Measurements from ENCODE around the gene HOOK2. TPM values are rescaled to one million over a fixed set of nuclear protein-coding genes. Genes with fewer than 3 reads are reported as not detected.

The HOOK2 gene
- polyA plus RNA-seq, 10 donors, result 15.9 to 42.5 (median 22.4) TPM

DNA sequence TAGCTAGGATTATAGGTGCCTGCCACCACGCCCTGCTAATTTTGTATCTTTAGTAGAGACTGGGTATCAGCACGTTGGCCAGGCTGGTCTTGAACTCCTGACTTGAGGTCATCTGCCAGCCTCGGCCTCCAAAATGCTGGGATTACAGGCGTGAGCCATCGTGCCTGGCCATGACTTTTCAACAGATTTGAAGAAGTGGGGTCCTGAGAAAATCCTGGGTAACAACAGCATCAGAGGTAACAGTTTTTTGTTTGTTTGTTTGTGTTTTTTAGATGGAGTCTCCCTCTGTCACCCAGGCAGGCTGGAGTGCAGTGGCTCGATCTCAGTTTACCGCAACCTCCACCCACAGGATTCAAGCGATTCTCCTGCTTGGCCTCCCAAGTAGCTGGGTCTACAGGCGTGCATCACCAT is 19.6 kb upstream of the HOOK2 start:
- no peak for DNase-seq

DNA sequence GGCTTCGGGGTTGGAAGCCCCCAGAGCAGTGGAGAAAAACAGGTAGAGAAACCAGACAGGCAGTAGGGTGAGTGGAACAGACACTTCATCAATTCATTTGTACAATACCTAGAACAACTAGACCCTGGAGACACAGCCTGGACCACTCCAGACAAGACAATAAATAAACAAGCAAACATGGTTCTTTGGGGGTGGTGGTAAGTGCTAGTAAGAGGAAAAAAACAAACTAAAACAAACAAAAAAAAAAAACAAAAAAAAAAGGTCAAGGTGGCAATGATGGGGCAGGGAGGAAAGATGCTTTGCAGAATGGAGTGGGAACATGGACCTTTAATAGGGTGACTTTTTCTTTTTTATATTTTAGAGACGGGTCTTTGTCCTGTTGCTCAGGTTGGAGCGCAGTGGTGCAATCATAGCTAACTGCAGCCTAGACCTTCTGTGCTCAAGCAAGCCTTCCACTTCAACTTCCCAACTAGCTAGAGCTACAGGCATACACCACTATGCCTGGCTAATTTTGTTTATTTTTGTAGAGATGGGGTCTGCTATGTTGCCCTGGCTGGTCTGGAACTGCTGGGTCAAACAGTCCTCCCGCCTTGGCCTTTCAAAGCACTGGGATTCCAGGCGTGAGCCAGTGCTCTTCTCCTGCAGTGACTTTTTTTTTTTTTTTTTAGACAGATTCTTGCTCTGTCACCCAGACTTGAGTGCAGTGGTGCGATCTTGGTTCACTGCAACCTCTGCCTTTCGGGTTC is 19.0 kb upstream of the HOOK2 start:
- peak in 1 of 3 donors; percentile 34 for DNase-seq

DNA sequence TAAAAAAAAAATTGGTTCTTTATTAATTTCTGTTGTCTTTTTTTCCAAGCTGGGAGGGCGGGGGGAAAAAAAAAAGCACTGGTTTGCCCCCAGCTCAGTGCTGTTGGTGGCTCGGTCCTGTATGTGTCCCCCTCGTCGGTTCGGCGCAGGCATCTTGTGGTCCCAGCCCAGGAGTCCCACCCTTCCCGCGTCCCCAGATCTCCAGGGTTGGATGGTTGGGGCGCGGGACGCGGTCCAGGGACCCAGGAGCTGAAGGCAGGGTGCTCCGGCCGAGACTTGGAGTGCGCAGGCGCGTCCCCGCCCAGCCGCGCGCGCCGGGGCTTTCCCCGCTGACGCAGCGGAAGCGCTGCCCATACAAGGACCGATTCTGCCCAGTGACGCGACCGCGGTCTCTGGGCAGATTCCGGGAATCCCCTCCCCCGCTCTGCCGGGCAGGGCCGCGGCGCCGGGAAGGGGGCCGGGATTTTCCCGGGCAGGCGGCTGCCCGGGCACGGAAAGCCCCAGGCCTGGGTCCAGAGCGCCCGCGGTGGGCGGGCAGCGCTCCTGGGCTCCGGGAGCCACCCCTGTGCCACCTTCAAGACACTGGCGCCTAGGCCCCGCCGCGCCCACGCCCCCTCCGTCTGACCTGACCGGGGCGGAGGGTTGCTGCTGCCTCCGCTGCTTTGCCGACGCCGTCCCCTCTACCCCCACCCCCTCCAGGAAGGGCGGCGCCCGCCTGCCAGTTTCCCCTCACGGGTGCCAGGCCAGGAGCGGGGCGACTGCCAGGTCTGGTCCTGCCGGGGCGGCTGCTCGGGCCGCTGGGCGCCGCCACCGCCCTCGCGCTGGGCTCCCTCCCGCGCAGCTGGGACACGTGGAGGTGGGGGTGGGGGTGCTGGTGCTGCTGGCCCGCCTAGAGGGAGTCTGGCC is 18.2 kb upstream of the HOOK2 start:
- DNase-seq, result peak; percentile 95 to 98 (median 98)

DNA sequence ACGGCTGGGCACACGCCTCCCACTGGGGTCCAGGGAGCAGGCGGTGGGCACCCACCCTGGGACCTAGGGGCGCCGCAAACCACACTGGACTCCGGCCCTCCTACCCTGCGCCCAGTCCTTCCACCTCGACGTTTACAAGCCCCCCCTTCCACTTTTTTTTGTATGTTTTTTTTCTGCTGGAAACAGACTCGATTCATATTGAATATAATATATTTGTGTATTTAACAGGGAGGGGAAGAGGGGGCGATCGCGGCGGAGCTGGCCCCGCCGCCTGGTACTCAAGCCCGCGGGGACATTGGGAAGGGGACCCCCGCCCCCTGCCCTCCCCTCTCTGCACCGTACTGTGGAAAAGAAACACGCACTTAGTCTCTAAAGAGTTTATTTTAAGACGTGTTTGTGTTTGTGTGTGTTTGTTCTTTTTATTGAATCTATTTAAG is 17.5 kb upstream of the HOOK2 start:
- no peak for DNase-seq

DNA sequence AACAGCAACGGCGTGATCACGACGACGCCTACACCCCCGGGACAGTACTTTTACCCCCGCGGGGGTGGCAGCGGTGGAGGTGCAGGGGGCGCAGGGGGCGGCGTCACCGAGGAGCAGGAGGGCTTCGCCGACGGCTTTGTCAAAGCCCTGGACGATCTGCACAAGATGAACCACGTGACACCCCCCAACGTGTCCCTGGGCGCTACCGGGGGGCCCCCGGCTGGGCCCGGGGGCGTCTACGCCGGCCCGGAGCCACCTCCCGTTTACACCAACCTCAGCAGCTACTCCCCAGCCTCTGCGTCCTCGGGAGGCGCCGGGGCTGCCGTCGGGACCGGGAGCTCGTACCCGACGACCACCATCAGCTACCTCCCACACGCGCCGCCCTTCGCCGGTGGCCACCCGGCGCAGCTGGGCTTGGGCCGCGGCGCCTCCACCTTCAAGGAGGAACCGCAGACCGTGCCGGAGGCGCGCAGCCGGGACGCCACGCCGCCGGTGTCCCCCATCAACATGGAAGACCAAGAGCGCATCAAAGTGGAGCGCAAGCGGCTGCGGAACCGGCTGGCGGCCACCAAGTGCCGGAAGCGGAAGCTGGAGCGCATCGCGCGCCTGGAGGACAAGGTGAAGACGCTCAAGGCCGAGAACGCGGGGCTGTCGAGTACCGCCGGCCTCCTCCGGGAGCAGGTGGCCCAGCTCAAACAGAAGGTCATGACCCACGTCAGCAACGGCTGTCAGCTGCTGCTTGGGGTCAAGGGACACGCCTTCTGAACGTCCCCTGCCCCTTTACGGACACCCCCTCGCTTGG is 16.9 kb upstream of the HOOK2 start:
- peak in 1 of 3 donors; percentile 89 for DNase-seq

DNA sequence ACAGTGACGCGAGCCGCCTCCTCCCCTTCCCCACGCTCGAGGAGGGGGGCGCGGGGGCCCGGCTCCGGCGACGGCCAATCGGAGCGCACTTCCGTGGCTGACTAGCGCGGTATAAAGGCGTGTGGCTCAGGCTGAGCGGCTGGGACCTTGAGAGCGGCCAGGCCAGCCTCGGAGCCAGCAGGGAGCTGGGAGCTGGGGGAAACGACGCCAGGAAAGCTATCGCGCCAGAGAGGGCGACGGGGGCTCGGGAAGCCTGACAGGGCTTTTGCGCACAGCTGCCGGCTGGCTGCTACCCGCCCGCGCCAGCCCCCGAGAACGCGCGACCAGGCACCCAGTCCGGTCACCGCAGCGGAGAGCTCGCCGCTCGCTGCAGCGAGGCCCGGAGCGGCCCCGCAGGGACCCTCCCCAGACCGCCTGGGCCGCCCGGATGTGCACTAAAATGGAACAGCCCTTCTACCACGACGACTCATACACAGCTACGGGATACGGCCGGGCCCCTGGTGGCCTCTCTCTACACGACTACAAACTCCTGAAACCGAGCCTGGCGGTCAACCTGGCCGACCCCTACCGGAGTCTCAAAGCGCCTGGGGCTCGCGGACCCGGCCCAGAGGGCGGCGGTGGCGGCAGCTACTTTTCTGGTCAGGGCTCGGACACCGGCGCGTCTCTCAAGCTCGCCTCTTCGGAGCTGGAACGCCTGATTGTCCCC is 16.1 kb upstream of the HOOK2 start, which contains the start of gene JUNB:
Gene JUNB (plus strand): TSS at position 142 of the 706 bp plus-strand sequence. CDS start 286 bp downstream, at position 428.
- peak; percentile 96 to 98 (median 97) for DNase-seq

DNA sequence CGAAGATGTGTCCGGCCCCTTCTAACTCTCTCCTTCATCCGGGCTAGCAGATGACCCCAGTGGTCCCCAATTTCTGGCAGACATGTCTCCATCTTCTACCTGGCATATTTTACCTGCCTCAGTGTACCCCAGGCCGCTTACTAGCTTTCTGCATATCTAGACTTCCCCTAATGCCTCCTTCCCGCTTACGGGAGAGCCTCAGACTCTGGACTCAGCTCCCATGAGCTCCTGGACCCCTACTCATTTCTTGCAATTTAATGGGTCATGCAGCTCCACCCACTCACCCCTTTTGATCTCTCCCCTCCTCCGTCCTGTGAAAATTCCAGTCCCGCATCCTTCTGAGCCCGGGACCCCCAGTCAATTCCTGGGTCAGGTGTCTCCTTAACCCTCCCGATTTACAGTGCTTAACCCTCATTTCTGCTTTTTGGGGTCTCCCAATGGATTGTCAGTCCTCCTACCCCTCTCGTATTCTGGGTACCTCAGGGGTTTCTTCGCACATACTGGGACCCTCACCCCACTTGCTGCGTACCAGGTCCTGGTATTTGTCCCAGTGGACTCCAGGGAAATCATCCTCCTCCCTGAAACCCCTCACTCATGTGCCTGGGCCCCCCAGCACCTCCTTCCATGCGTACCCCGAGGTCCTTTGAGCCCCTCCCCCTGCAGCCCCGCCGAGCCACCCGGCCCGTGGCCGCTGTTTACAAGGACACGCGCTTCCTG is 15.4 kb upstream of the HOOK2 start:
- DNase-seq, result no peak

DNA sequence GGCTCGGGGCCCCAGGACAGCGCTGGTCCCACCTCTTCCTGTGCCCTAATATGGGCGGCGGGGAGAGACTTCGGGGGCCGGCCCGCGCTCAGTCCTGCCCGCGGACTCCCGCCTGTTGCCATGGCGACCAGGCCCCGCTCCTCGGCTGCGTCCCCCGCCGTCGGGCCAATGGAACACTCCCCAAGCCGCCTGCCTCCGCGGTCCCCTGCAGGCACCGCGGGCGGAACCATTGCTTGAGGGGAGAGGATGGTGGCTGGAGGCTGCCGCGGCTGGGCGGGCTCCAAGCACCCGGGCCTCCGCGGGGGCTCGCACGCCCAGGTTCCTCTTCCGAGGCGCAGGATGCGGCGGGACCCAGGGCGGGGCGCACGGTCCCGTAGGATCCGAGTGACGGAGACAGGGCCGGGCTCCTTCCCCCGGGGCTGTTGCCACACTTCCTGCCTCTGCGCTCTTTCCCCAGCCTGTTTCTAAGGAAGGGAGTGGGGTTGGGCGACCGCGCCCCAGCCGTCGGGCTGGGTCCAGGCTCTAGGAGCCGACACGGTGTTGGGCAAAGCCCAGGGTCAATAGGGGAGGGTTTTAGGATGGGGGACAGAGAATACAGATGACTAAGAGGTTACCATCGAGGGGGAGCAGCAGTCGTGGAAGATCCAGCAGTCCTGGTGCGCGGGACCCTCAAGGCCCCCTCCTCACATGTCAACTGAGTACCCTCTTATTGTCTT is 14.7 kb upstream of the HOOK2 start:
- peak; percentile 95 to 97 (median 95) for DNase-seq

DNA sequence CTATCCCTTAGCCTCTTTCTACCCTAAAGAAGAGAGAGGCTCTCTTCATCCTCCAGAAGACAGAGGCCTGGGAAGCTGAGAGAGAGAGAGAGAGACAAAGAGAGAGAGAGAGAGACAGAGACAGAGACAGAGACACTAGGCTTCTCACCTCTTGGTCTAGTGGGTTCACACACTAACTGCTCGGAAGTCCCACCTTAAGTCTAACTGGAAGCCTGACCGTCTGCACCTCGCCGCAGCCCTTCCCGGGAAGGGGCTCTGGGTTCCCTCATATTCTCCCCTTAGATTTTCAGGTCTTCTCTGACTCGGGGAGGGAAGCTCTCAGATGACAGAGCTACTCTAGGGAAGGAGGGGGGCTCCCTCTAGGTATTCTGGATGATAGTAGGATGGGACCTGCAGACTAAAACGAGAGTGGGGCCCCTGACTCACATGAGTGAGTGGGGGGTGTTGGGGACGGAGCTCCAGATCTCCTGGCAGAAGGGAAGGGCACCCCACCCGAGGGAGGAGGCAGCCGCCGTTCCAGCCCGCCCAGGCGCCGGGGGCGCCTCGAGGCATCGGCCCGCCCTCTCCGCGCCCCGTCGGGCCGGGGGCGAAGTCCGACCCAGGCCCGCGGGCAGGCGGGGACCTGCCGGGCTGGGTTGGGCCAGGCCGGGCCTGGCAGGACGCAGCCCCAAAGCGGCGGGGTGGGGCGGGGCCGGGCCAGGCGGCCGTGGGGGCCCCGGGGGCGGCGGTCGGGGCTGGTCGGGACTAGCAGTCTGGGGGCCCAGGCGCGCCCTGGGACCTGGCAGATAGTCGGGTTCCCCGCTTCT is 13.9 kb upstream of the HOOK2 start:
- peak in 1 of 3 donors; percentile 79 for DNase-seq

DNA sequence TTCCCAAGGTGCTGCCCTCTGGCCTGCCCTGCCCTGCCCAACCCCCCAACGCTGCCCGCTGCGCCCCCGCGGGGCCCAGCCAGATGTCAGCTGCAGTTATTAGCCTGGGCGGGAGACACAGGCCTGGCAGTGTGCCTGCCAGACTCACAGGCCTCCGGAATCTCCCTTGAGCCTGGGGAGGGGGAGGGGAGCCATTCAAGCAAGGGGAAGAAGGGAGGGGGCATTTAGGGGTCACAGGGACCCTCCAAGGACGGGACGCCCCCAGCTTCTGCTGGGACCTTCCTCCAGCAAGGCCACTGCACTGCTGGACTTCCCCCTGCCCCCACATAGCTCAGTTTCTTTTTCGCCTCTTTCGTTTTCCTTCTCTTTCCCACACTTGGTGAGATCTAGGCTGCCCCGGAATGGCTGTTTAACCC is 13.3 kb upstream of the HOOK2 start:
- peak; percentile 86 to 94 (median 87) for DNase-seq

DNA sequence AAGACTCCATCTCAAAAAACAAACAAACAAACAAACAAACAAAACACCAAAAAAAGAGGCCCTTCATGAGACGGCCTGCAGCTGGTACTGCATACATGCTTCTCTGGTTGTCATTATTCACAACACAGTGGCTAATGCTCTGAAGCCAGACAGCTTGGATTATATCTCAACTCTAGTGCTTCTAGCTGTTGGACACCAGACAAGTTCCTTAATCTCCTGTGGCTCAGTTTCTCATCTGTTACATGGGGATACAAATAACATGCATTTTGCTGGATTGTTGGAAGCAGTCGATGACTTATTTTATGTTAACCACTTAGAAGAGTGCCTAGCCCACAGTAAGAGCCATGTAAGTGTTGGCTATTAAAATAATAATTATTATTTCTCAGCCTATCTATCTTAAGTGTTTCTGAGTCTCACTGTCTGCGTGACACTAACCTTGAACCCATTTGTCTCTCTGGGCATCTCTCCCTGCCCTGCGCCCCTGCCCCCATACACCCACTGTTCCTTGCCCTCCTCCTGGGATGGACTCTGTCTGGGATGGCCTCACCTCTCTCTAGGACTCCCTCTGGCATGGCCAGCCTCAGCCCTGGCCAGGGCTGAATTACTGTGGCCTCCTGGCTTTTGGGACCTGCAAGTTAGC is 12.8 kb upstream of the HOOK2 start:
- DNase-seq, result peak in 1 of 3 donors; percentile 91

DNA sequence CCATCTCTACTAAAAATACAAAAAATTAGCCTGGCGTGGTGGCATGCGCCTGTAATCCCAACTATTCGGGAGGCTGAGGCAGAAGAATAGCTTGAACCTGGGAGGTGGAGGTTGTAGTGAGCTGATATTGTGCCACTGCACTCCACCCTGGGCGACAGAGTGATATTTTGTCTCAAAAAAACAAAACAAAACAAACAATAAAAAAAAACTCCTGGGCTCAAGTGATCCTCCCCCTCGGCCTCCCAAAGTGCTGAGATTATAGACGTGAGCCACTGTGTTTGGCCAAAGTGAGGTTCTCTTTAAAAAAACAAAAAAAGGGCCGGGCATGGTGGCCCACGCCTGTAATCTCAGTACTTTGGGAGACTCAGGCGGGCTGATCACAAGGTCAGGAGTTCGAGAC is 12.1 kb upstream of the HOOK2 start:
- no peak for DNase-seq

DNA sequence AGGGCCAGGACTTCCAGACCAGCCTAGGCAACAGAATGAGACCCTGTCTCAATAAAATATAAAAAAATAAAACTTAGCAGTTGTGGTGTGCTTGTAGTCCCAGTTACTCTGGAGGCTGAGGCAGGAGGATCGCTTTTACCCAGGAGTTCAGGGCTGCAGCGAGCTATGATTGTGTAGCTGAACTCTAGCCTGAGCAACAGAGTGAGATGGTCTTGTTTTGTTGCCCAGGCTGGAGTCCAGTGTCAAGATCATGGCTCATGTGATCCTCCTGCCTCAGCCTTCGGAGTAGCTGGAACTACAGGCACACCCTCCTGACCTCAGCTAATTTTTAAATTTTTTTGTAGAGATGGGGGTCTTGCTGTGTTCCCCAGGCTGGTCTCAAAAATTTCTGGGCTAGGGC is 11.6 kb upstream of the HOOK2 start:
- no peak for DNase-seq

DNA sequence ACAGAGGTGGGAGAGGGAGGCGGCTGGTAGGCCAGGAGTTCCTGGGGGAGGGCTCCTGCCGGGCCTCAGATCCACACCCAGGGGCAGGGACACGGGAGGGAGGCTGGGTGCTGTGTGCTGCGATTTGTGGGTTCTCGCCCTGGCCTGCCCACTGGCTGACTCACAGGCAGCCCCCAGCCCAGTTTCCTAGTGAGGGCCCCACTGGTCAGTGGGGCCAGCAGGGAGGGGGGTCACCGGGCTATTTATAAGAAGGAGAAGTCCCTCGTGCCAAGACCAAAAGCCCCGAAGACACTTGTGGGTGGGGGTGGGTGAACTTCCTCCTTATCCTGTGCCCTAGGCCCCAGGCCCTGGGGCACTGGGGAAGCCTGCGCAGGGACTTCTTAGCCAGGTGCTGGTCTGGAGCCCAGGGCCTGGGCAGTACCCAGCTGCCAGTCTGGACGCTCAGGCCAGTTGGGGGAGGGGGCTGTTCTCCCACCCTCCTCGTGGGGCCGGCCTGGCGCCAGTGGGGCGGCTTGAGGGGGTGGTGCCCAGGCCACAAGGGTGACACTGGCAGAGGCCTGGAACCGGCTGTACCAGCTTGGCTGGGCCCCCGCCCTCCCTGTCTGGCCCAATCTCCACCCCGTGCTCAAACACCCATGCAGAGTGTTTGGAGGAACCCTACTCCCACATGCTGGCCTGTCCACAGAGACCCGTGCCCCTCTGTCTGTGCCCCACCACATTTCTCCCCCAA is 11.0 kb upstream of the HOOK2 start:
- DNase-seq, result peak in 1 of 3 donors; percentile 67

DNA sequence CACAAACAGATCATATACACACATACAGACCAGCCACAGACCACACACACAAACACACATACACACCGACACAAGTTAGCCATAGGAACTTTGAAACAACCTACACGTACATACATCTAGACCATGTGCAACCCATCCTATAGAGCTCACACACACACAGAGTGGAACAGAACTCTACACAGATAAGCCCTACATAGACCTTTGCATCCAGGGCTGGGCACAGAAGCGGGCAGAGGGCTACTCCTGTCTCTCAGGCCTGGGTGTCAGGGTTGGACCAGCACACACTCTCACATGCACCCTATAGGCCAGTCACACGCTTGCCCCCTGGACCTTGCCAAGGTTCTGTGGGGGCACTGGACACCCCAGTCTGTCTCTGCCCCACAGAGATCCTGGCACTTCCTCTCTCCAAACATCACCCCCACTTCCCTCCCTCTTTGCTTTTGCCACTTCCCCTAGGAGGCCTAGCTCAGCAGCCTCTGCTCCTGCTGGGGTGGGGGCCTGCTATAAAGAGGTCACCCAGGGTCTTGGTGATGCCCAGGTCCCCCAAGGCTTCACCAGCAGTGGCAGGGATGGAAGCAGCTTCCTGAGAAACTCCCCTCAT is 10.2 kb upstream of the HOOK2 start:
- peak in 1 of 3 donors; percentile 49 for DNase-seq

DNA sequence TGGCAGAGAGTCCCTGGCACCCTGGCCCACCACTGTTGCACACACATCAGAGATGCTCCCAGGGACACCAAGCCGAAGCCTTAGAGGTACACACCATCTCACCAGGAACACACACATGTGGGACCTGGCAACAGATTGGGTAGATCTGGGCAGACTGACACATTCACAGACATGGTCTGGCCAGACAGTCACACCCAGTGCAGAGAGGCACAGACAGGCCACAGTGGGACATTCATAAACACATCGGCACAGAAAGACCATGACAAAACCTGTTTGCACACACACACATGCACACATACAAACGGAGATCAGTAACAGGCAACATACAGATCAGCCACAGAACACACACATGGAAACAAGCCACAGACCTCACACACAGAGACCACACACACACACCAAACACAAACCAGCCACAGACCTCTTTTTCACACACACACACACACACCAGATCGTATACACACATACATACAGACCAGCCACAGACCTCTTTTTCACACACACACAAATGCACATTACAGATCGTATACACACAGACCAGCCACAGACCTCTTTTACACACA is 9.6 kb upstream of the HOOK2 start:
- peak in 1 of 3 donors; percentile 68 for DNase-seq

DNA sequence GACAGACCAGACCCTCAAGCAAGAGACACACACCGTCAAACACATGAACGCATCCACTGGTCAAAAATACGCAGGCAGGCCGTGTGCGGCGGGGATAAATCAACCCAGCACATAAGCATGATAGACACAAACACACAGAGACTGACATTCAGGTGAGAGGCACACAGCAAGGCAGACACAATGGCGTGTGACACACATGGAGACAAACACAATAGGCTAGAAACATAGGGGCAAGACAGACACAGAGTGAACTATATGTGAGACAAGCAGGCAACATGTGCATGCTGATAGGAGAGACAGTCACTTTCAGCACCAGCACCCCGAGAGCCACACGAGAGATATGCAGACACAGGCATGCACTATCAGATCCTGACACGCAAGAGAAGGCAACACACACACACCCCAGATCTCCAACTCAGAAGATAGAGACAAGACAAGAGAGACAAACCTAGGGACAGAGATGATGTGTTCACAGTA is 9.1 kb upstream of the HOOK2 start:
- DNase-seq, result no peak
